MCF 10A (cell line): ENCODE measurements around the gene DCTPP1. TPM values are rescaled to one million over a fixed set of nuclear protein-coding genes. Genes with fewer than 3 reads are reported as not detected.

Experiments
- BruUV-seq: library from RNA; stranded (reverse); fragments of 400-500 nt; replicated peaks from 2 replicates; lab custom pipeline; 2021; lab: Mats Ljungman, UMichigan
- CTCF ChIA-PET: fragments of 300-600 bp; sonication (Branson Sonifier 250); formaldehyde crosslinking; extraction: SDS; loops from one replicate; lab custom pipeline; 2021; ENCODE audit warnings: antibody characterized with exemption, inconsistent platforms; lab: Yijun Ruan, JAX
- POLR2A ChIA-PET: fragments of 300-600, 350-650 bp; sonication (Branson Sonifier 250); formaldehyde crosslinking; extraction: SDS; loops from one replicate; lab custom pipeline; 2020; ENCODE audit warnings: antibody characterized with exemption, inconsistent platforms; lab: Yijun Ruan, JAX
- DNase-seq: peaks from one replicate; pipeline ENCODE4 v3.0.0-alpha.2; 2018; ENCODE audit not compliant: unreplicated experiment
- H3K27ac Mint-ChIP-seq: one replicate; pipeline ENCODE4 v1.8.0; 2022; ENCODE audit warnings: mild to moderate bottlenecking, low read depth, mixed read lengths; ENCODE audit not compliant: unreplicated experiment
- H3K27me3 Mint-ChIP-seq: one replicate; pipeline ENCODE4 v1.8.0; 2022; ENCODE audit warnings: mixed read lengths; ENCODE audit not compliant: insufficient read depth, unreplicated experiment
- H3K36me3 Mint-ChIP-seq: one replicate; pipeline ENCODE4 v1.8.0; 2022; ENCODE audit warnings: mild to moderate bottlenecking, moderate library complexity, mixed read lengths; ENCODE audit not compliant: insufficient read depth, unreplicated experiment
- H3K4me1 Mint-ChIP-seq: one replicate; pipeline ENCODE4 v1.8.0; 2022; ENCODE audit warnings: mixed read lengths; ENCODE audit not compliant: insufficient read depth, unreplicated experiment
- H3K4me3 Mint-ChIP-seq: one replicate; pipeline ENCODE4 v1.8.0; 2022; ENCODE audit warnings: mild to moderate bottlenecking, moderate library complexity, mixed read lengths; ENCODE audit not compliant: unreplicated experiment
- H3K9me3 Mint-ChIP-seq: one replicate; pipeline ENCODE4 v1.8.0; 2022; ENCODE audit warnings: mixed read lengths; ENCODE audit not compliant: unreplicated experiment
- CTCF ChIP-seq: fragments of 200-600 bp; IDR thresholded peaks from one replicate; pipeline ENCODE4 v1.8.0; 2022; ENCODE audit warnings: antibody characterized with exemption, mild to moderate bottlenecking; ENCODE audit not compliant: unreplicated experiment
- intact Hi-C: fragments of 100-400 bp; cut with micrococcal nuclease; formaldehyde crosslinking; loops from 2 replicates; pipeline ENCODE4 v1.14.1; 2022
- total RNA-seq: library from RNA; stranded (reverse); gene quantifications from 2 replicates; pipeline ENCODE4 v1.2.3, GENCODE V29; 2022

The DCTPP1 gene
- total RNA-seq, 1 experiment from 2014 or later = 42.4 TPM

- intact Hi-C loops = no loop called here
- ChIA-PET CTCF (interaction anchor here (0.6 to 0.9 kb wide), 4 partner anchors 9 to 22 kb away, joined by 3 read pairs; partner anchors contain the start of gene DCTPP1), POLR2A (interaction anchor here (0.9 to 3.9 kb wide), 6 partner anchors 11 to 112 kb away, joined by 4 to 18 read pairs (median 4); partner anchors contain the start of gene ZNF747)
- Mint-ChIP-seq H3K4me3 (peak overlapping the region; percentile 80), H3K4me1 (peaks cover 17% of the 10 kb centered on the region), H3K36me3 (peaks cover 37% of the 10 kb centered on the region), H3K27ac (peak overlapping the region; percentile 90), H3K27me3 (no peaks in the 10 kb centered on the region), H3K9me3 (peaks cover 7% of the 10 kb centered on the region)
- TSS peak; percentile 87 for BruUV-seq
- no peak for DNase-seq
- no peak for TF ChIP-seq CTCF
These were observed 16.4 kb upstream of the DCTPP1 start for GRCh38 chr16:30446203-30446595.

GRCh38 chr16:30445408-30446202 is 15.8 kb upstream of the DCTPP1 start, which contains the start of gene SEPHS2:
Gene SEPHS2 (minus strand): TSS chr16:30445874. CDS start chr16:30445727, 147 bp downstream.
- Mint-ChIP-seq H3K27ac (peak within 1 kb of the TSS; percentile 90), H3K4me1 (peaks cover 17% of the 10 kb centered on the region), H3K36me3 (peaks cover 42% of the 10 kb centered on the region), H3K4me3 (peak within 1 kb of the TSS; percentile 80), H3K27me3 (no peaks in the 10 kb centered on the region), H3K9me3 (peaks cover 7% of the 10 kb centered on the region)
- ChIA-PET POLR2A (interaction anchor here (0.6 to 3.9 kb wide), 16 partner anchors 12 to 189 kb away, joined by 3 to 18 read pairs (median 4); partner anchors contain the start of genes DCTPP1, ZNF689 and ZNF747), CTCF (interaction anchor here (0.6 to 2.2 kb wide), 7 partner anchors 8 to 183 kb away, joined by 3 to 9 read pairs (median 4); partner anchors contain the start of gene ZNF747)
- BruUV-seq = no TSS peak
- TF ChIP-seq CTCF = peak; percentile 11
- intact Hi-C loops = no loop called here
- DNase-seq = peak; percentile 99

- H3K4me3 Mint-ChIP-seq = peak overlapping the region; percentile 80
- no TSS peak for BruUV-seq
- POLR2A ChIA-PET = interaction anchor here (1.0 to 3.9 kb wide), 13 partner anchors 15 to 189 kb away, joined by 3 to 18 read pairs (median 4); partner anchors contain the start of genes DCTPP1, ZNF689 and ZNF747
- H3K9me3 Mint-ChIP-seq = peaks cover 7% of the 10 kb centered on the region
- no peak for DNase-seq
- H3K27ac Mint-ChIP-seq = peak overlapping the region; percentile 90
- no peak for TF ChIP-seq CTCF
- H3K27me3 Mint-ChIP-seq = no peaks in the 10 kb centered on the region
- intact Hi-C loops = no loop called here
- H3K36me3 Mint-ChIP-seq = peaks cover 42% of the 10 kb centered on the region
- H3K4me1 Mint-ChIP-seq = peaks cover 17% of the 10 kb centered on the region
- CTCF ChIA-PET = interaction anchor here (0.7 to 2.2 kb wide), 5 partner anchors 10 to 184 kb away, joined by 3 to 9 read pairs (median 5); partner anchors contain the start of gene ZNF747
These were observed 15.2 kb upstream of the DCTPP1 start for GRCh38 chr16:30445149-30445407.
